NCI-H82 (cell line): Measurements from ENCODE around the gene TAOK3.
"Not testable (repeated sequence)": the region's sequence is repeated elsewhere in the genome, so short reads cannot be mapped to it uniquely, and the experiment has no call there.

Experiments
- DNase-seq: peaks from one replicate; lab custom pipeline; 2025; lab: John Stamatoyannopoulos, UW

The TAOK3 gene

DNA sequence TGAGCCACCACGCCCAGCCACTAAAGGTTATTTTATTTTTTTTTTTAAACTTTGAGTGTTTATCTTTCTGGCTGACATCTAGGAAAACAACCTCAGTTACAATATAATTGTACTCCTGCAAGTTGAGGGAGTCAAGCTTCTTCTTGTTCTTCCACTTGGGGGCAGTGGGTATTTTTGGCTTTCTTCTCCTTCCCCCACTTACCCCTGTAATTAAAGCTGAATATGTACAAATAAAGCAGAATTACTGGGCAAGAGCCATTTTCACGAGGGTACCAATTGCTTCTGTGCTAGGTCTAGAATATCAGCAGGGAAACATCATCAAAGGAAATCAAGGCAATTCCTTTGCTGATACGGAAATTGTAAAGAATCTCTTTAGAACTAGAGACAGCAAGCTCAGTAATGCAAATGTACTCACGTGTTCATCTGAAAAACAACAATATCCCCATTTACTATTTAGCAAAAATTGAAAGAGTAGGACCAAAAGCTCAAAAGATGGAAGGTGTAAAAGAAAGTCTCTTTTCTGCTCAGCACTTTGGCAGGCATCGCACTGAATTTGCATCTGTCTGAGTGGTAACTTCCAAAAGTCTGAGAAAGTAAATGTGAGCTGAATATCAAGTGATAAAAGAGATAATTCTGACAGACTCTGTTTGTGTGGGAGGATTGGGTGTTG is 72.8 kb downstream of the TAOK3 start:
- no peak for DNase-seq

DNA sequence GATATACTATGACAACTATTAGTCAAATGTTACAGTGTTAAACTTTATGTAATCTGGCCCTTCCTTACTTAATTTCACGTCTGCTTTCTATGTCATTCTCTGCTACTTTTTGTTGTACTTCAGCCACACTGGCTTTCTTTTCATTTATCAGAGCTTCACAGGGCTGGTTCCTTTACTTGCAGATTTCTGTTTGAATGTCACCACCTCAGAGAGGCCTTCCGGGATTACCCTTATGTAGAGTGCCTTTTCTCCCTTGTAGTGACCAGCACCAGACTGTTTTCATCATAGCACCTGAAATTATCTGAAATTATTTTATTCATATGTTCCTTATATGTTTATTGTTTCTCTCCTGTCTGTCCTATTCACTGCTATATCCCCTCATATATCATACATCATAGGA is 75.4 kb downstream of the TAOK3 start:
- no peak for DNase-seq

DNA sequence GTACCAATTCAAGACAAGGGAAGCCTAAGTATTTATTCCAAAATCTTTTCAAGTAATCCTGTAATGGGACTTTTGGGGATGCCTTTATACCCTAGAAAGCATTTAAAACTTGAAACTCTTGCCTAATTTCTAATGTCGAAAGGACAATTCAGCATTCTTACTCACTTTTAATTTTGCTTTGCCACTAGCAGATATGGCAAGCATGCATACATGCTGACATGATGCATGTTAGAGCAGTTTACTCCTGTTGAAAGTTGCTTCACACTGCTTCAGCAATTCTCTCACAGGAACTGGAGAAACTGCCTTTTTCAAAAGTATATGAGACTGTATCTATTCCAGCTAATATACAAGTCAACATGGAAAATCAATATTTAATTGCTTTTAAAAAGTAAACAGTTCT is 79.9 kb downstream of the TAOK3 start:
- DNase-seq: no peak

DNA sequence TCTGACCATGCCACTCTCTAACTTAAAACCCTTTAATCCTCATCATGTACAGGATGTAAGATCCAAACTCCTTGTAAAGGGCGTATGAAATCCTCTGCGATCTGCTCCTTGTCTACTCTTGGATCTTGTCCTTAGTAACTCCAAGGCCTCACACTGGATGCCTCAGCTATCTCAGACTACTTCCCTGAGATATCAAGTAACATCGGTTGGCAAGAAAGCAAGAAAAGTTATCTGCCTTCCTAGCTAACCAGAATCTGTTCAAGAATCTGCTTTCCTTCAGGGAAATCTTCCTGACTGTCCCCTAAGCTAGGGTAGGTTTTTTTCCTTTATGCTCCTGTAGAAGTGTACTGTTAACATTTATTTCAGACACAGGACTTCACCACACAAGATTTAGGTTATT is 82.6 kb downstream of the TAOK3 start:
- DNase-seq: peak; percentile 75

DNA sequence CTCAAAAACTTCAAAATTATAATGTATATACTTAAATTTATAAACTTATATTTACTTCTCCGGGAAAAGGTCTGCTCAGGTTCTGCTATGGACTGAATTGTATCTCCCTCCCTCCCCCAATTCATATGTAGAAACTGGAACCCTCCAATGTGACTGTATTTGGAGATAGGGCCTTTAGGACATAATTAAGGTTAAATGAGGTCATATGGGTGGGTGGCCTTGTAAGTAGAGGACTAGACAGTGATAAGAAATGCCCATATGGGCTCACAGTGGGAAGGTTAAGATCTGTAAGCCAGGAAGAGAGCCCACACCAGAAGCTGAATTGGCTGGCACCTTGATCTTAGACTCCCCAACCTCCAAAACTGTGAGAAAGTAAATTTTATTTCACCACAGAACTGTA is 84.5 kb downstream of the TAOK3 start:
- peak; percentile 51 for DNase-seq

DNA sequence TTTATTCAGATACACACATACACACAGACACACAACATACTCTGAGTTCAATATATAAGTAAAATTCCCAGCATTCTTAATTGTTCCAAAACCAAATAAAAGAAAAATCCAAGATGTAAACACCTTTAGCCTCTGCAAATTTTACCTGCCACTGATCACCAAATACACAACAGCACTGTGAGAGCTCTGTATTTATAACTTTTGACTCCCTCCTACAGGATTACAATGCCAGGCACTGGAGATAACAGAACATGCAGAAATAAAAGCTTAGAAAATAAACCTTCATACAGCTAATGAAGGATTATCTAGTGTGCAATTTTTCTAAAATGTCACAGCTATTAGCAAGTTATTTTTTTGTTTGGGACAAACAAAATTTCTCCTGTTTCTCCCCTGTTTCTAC is 85.0 kb downstream of the TAOK3 start:
- DNase-seq: no peak

DNA sequence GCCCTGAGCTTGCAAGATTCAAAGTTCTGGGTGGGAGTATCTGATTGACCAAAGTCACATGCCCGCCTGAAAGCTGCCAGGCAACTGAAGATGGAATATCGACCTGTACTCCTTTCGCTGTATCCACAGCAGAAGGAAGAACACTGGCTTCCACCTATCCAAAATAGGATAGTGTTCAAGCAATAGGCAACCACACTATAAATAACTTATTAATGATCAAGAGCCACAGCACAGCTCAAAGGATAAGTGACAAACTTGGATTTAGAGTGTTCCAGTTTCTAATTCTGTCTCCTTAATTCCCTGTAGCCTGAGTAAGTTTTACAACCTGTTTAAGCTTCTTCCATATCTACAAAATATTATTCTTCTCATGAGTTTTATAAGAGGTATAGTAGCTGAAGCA is 89.9 kb downstream of the TAOK3 start:
- no peak for DNase-seq

DNA sequence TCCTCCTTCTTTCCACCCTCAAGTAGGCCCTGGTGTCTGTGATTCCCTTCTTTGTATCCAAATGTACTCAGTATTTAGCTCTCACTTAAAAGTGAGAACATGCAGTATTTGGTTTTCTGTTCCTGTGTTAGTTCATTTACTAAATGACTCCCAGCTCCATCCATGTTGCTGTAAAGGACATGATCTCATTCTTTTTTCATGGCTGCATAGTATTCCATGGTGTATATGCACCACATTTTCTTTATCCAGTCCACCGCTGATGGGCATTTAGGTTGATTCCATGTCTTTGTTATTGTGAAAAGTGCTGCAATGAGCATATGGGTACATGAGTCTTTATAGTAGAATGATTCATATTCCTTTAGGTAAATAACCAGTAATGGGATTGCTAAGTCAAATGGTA is 94.4 kb downstream of the TAOK3 start:
- not testable (repeated sequence) for DNase-seq

DNA sequence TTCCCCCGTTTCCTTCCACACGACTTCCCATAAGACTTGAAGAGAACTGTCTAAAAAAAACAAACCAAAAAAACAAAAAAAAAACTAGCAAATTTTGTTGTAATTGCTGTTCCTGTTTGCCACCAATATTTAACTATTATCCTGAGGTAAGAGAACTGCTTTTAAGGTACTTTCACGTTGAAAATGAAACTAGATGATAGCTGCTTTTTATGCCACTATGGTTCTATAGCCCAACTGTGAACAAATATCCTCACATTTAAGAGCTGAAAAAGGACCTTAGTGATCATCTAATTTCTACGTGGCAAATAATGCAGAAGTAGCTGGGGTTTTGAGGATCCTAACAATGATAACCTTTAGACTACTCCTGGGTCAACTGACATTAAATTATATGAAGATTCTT is 98.6 kb downstream of the TAOK3 start:
- no peak for DNase-seq

DNA sequence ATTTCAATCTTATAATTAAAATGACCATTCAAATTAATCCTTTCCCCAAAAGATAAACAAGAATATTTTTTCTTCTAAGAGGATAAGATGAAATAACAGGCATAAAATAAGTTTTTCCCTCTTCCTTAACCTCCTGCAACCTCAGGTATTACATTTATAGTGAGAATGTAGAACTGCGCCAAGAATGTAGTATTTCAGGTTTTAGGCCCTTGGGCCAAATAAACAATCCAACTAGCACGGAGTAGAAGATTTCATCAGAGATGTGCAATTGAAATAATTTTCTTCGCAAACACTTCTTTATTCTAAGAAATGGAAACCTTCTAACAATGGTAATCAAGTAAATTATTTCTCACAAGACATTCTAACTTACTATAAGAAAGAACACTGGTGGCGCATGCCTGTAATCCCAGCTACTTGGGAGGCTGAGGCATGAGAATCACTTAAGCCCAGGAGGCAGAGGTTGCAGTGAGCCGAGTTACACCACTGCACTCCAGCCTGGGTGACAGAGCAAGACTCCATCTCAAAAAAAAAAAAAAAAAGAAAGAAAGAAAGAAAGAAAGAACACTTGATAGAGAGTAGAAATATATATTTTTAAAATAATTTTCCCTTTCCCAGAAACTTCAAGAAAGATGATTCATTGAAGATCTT is 100.8 kb downstream of the TAOK3 start:
- no peak for DNase-seq

DNA sequence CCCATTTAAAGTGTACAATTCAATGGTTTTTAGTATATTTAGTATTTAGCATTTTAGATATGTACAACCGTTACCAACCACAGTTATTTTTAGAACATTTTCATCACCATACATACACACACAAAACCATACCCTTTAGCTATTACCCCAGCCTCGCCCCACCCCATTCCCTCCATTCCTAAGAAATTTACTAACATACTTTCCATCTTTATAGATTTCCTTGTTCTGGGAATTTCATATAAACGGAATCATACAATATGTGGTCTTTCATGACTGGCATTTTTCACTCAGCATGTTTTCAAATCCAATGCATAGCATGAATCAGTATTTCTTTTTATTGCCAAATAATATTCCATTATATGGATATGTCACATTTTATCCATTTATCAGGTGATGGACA is 101.5 kb downstream of the TAOK3 start:
- no peak for DNase-seq

DNA sequence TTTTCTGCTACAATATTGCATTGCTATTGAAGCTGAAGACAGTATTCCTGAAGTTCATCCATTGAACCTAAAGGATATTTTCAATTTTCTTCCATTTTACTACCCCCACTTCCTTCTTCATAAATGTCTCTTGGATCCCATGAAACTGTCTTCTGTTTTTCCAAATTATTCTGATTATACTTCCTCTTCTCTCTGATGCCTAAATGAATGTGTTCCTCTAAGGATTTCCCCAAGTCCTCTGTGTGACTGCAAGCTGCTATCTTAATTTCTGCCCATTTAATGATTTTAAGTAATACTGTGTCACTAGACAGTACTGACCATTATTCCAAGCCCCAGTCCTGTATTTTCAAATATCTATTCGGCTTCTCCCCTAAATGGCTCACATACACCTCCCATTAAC is 102.9 kb downstream of the TAOK3 start:
- no peak for DNase-seq

DNA sequence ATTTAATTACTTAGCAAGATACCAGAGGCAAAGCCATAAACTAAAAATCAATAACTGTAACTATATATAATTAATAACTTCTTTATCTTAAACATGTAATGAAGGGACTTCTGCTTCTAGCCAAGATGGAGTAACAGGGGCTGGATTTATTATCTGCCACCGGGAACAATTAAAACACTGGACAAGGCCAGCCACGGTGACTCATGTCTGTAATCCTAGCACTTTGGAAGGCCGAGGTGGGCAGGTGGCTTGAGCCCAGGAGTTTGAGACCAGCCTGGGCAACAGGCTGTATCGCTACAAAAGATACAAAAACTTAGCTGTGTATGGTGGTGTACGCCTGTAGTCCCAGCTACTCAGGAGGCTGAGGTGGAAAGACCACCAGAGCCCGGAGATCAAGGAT is 113.6 kb downstream of the TAOK3 start:
- peak; percentile 1 for DNase-seq

DNA sequence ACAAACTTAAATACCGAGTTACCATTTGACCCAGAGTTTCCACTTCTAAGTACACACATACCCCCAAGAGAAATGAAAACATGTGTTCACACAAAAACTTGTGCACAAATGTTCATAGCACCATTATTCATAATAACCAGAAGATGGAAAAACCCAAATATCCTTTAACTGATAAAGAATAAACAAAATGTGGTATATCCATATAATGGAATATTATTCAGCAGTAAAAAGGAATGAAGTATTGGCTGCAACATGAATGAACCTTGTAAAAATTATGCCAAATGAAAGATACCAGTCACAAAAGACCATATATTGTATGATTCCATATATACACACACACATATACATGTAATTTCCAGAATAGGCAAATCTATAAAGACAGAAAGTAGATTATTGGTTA is 116.4 kb downstream of the TAOK3 start:
- no peak for DNase-seq

DNA sequence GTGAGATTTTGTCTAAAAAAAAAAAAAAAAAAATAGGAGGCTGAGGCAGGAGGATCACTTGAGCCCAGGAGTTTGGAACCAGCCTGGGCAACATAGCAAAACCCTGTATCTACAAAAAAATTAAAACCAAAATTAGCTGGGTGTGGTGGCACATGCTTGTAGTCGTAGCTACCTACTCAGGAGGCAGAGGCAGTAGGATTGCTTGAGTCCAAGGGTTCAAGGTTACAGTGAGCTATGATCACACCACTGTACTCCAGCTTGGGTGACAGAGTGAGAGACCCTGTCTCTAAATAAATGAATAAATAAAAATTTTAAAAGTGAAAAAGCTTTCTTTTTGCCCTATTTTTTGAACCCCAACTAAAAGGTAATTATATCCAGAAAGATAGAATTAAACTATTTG is 123.2 kb downstream of the TAOK3 start:
- DNase-seq: no peak

DNA sequence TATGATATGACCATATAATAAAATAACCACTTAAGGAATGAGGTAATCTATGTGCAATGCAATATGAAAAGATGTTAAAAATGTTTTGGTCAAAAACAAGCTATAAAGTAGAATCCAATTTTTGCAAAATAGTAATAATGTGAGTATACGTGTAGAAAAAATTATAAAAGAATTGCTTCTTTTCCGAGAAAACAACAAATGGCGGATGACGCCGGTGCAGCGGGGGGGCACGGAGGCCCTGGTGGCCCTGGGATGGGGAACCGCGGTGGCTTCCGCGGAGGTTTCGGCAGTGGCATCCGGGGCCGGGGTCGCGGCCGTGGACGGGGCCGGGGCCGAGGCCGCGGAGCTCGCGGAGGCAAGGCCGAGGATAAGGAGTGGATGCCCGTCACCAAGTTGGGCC is 126.8 kb downstream of the TAOK3 start:
- DNase-seq: not testable (repeated sequence)

DNA sequence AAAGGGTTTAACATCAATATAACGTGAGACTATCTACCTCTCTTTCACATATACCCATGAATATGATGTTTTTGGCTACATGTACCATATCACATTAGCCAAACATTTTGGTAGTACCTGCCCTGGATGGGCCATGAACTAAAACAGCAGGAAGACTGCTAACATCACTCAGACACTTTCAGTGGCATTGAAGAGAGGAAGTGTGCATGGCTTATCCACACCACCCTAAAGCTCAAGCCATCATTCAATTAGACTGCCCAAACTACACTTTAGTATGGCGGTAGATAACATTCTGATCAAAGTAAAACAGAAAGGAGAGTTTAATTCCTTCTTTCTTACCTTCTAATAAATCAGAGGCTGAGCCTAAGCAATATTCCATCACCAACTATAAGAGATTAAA is 133.8 kb downstream of the TAOK3 start:
- no peak for DNase-seq

DNA sequence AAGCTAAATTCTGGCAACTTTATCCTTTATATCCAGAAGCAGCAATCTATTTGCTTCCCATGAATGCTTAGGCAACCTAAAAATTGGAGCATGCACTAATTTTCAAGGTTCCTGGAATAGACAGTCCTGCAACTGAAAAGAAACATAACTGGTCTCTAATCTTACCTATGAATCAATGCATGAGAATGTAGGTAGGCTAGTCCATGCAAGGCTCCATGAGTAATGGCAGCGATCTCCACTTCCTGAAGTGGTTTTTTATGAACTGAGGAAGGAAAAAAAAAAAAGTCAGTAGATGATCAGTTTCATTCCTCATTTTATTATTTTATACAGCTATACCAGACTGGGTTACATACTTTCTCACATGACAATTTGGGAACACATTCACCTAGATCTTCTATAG is 134.8 kb downstream of the TAOK3 start:
- DNase-seq: no peak

DNA sequence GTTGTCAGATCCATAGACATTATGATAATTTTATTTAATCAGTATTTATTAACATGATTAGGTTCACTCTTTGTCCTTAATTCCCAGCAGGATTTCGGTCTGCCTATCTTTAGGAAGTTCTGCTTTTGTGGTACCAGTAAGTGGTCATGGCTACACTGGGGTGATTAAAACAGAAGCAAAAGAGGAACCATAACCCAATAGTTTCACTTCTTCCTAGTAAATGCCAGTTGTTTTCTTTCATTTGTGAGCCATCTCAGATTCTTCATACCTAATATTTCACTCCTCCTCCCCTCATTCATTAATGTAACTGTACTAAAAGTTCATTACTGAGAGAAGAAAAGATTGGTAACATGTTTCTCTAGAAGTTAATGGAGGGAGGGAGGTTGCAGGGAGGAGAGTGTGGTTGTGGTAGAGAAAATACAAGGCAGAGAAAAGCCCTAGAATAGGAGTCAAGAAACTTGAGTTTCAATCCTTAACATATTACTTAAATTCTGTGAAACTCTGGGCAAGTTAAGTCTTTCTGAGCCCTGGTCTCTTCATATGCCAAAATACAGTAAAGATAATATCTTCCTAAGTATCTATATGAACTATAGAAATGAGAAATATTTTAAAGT is 135.5 kb downstream of the TAOK3 start:
- DNase-seq: no peak

DNA sequence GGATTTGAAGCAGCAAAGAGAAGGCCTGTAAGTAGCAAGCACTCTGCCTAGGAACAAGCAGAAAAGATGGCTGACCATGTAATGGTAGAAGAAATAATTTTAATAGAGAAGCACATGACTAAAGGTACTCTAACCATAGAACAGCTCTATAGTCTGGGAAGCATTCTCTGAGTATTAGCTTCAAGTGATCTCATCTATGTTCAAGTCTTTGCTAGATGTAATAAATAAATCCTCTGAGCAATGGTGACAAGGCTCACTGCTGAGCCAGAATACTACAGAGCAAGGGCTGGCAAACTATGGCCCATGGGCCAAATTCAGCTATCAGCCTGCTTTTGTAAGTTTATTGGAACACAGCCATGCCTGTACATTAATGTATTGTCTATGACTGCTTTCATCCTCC is 152.0 kb downstream of the TAOK3 start:
- DNase-seq: no peak

DNA sequence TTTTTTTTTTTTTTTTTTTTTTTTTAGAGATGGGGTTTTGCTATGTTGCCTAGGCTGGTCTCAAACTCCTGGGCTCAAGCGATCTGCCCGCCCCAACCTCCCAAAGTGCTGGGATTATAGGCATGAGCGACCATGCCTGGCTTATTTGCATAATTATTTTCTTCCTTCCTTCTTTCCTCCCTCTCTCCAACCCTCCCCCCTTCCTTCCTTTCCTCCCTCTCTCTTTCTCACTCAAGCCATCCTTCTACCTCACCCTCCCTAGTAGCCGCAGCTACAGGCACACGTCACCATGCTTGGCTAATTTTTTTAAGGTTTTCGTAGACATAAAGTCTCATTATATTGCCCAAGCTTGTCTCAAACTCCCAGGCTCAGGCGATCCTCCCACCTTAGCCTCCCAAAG is 152.9 kb downstream of the TAOK3 start:
- peak; percentile 6 for DNase-seq

DNA sequence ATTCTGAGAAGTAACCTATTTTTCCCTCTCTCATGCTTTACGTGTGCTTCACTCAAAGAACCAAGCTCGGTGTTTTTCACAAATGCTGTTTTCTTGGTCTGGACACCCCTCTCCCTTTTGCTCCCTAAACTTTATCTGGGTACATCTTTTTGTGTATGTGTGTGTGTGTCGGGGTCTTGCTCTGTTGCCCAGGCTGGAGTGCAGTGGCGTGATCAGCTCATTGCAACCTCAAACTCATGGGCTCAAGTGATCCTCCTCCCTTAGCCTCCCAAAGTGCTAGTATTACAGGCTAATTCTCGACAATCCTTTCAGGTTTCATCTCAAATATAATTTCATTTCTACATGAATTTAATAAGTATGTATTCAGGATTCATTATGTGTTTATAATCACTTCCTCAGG is 153.6 kb downstream of the TAOK3 start:
- DNase-seq: no peak

DNA sequence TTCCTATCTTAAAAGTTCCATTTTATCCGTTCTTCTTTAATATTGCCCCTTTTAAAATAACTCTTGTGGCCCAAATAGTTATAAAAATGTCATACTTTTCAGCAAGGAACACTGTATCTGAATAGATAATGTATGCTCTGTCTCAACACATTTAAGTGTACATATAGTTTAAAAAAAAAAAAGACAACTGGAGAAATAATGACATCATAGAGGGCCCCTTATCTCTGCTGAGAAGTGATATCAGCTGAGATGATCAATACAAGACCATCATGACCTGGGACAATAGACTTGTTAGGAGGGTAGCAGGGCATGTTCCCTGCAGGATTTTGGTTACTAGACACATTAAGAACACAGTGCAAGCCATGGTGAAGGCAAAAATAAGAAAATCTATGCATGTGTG is 159.3 kb downstream of the TAOK3 start:
- DNase-seq: peak; percentile 7

DNA sequence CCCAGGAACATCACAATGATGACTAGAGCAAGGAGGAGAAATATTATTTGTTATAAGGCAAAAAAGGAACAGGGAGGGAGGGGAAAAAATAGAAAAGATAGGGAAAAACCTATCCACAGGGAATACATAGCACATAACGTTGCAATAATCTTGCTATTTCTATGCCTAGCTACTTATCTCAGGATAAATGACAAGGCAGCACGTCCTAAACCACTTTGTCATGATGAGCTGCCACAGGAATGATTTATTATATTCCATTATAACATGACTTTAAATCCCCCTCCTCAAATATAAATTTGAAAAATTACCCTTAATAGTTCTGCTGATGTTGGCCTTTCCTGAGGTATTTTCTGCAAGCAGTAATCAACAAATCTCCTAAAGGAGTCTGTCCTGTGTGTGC is 160.1 kb downstream of the TAOK3 start:
- peak; percentile 14 for DNase-seq
